Osteoblast (primary cell): ENCODE data around the gene COL13A1. TPM values are rescaled to one million over a fixed set of nuclear protein-coding genes. Genes with fewer than 3 reads are reported as not detected.

Experiments used
- DNase-seq: peaks from one replicate; pipeline ENCODE4 v3.0.0; 2011; ENCODE audit warnings: low spot score, mixed read lengths; ENCODE audit not compliant: insufficient read length; ENCODE audit errors: missing footprints
- H2AFZ ChIP-seq: 2 replicates; pipeline ENCODE4 v1.6.0; 2011; ENCODE audit warnings: mild to moderate bottlenecking, low read length
- H3K27ac ChIP-seq: 2 replicates; pipeline ENCODE4 v1.5.1; 2011; ENCODE audit warnings: mild to moderate bottlenecking, low read depth, low read length, moderate library complexity
- H3K27me3 ChIP-seq: 2 replicates; pipeline ENCODE4 v1.6.0; 2012; ENCODE audit warnings: mild to moderate bottlenecking, control low read depth, inconsistent platforms, low read length, moderate library complexity; ENCODE audit not compliant: insufficient read depth
- H3K36me3 ChIP-seq: 2 replicates; pipeline ENCODE4 v1.5.1; 2011; ENCODE audit warnings: mild to moderate bottlenecking, low read length, control low read depth, moderate library complexity; ENCODE audit not compliant: insufficient read depth
- H3K4me1 ChIP-seq: 2 replicates; pipeline ENCODE4 v1.5.1; 2011; ENCODE audit warnings: mild to moderate bottlenecking, low read length, control low read depth, moderate library complexity; ENCODE audit not compliant: insufficient read depth
- H3K4me2 ChIP-seq: 2 replicates; pipeline ENCODE4 v1.6.0; 2011; ENCODE audit warnings: mild to moderate bottlenecking, low read length; ENCODE audit not compliant: insufficient read depth
- H3K4me3 ChIP-seq: fragments of 200-600 bp; sonication (generic); 3 replicates; pipeline ENCODE4 v1.5.1; 2012; ENCODE audit warnings: mild to moderate bottlenecking, low read length, inconsistent platforms; ENCODE audit not compliant: insufficient read depth
- H3K79me2 ChIP-seq: 2 replicates; pipeline ENCODE4 v1.6.0; 2012; ENCODE audit warnings: mild to moderate bottlenecking, low read length, control low read depth, inconsistent platforms; ENCODE audit not compliant: insufficient read depth
- H3K9me3 ChIP-seq: 2 replicates; pipeline ENCODE4 v1.5.1; 2011; ENCODE audit warnings: low read depth, low read length, control low read depth
- H4K20me1 ChIP-seq: 2 replicates; pipeline ENCODE4 v1.6.0; 2012; ENCODE audit warnings: mild to moderate bottlenecking, low read length, control low read depth; ENCODE audit not compliant: insufficient read depth
- total RNA-seq: library from RNA; depleted of rRNA; stranded (reverse); fragments of >200 nt; gene quantifications from 2 replicates; pipeline ENCODE4 v1.2.3, GENCODE V29; 2012
- TF ChIP-seq, protein P1 (sequence below): IDR thresholded peaks from 2 replicates; pipeline ENCODE4 v1.5.1; 2011; ENCODE audit warnings: mild to moderate bottlenecking, low read depth, low read length, moderate library complexity; ENCODE audit errors: extremely low read depth

Gene COL13A1
- total RNA-seq, 1 donor, result 1.1 TPM

DNA sequence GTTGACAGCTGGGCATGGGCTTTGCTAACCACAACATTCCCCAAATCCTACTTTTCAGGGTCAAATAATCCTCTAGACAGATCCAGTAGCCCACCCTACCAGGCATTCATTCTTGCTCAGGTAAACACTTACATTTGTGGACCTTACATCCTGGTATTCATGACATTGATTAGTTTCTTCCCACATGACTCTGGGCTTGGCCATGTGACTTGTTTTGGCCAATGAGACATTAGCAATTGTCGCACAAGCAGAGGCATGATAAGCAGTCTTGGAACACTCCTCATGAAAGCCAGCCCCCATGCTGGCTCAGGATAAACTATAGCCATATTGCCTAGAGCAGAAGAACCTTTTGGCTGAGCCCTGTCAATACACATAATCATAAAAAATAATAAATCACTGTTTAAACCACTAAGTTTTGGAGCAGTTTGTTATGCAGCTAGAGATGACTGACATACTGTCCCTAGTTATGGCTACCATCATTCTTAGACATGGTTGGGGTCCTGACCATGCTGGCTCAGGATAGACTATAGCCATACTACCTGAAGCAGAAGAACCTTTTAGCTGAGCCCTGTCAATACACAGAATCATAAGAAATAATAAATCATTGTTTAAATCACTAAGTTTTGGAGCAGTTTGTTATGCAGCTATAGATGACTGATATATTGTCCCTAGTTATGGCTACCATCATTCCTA is 6.3 kb upstream of the COL13A1 start:
- H3K27me3 ChIP-seq, result peaks cover 27% of the 10 kb centered on the region
- H3K9me3 ChIP-seq, result peaks cover 7% of the 10 kb centered on the region
- H3K36me3 ChIP-seq, result no peaks in the 10 kb centered on the region
- H4K20me1 ChIP-seq, result no peaks in the 10 kb centered on the region
- no peak for DNase-seq
- H2AFZ ChIP-seq, result no peak overlapping the region
- H3K4me3 ChIP-seq, result no peak overlapping the region
- H3K4me2 ChIP-seq, result no peak overlapping the region
- H3K4me1 ChIP-seq, result no peaks in the 10 kb centered on the region
- H3K79me2 ChIP-seq, result no peaks in the 10 kb centered on the region
- H3K27ac ChIP-seq, result no peak overlapping the region
- TF ChIP-seq, protein P1, sequence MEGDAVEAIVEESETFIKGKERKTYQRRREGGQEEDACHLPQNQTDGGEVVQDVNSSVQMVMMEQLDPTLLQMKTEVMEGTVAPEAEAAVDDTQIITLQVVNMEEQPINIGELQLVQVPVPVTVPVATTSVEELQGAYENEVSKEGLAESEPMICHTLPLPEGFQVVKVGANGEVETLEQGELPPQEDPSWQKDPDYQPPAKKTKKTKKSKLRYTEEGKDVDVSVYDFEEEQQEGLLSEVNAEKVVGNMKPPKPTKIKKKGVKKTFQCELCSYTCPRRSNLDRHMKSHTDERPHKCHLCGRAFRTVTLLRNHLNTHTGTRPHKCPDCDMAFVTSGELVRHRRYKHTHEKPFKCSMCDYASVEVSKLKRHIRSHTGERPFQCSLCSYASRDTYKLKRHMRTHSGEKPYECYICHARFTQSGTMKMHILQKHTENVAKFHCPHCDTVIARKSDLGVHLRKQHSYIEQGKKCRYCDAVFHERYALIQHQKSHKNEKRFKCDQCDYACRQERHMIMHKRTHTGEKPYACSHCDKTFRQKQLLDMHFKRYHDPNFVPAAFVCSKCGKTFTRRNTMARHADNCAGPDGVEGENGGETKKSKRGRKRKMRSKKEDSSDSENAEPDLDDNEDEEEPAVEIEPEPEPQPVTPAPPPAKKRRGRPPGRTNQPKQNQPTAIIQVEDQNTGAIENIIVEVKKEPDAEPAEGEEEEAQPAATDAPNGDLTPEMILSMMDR, result no peak

DNA sequence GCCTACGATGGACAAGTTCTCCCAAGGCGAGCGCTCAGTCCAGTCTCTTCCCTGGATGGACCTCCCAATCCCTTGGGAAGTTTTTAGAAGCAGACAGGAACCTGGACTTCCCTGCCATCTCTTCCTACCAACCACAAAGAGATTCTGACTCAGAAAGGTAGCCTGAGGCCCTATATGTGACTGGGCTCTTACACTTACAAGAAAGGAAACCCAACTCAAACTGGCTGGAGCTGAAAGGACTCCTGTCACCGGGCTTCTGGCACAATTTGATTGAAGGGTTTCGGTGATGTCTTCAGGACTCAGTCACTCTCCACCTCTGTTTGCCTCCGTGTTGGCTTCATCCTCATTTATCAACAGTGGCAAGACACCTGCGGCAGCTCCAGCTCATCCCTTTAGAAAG is 3.7 kb upstream of the COL13A1 start:
- Histone ChIP-seq H4K20me1 (no peaks in the 10 kb centered on the region), H3K27ac (no peak overlapping the region), H3K9me3 (peaks cover 7% of the 10 kb centered on the region), H3K4me1 (peaks cover 7% of the 10 kb centered on the region), H2AFZ (no peak overlapping the region), H3K79me2 (peaks cover 7% of the 10 kb centered on the region), H3K36me3 (no peaks in the 10 kb centered on the region), H3K4me2 (no peak overlapping the region), H3K27me3 (peaks cover 14% of the 10 kb centered on the region), H3K4me3 (no peak overlapping the region)
- TF ChIP-seq, protein P1, result no peak
- DNase-seq, result no peak

DNA sequence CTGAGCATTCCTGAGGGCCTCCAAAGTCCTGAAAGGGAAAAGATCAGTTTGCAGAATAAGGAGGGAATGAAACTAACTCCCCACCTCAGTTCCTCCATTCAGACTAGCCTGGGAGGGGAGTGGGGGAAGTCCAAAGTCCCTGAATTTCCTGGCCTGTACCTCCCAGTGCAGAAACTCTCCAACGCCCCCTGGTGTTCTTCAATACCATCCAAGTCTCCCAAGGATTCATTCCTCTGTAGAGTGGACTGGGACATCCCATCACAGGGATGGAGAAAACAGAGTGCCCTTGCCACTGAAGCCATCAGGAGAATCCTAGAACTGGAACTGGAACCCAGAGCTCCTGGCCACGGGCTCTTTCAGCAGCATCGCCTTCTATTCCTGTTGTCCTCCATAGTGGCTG is 1.6 kb upstream of the COL13A1 start:
- Histone ChIP-seq H2AFZ (no peak overlapping the region), H3K27me3 (peaks cover 5% of the 10 kb centered on the region), H3K9me3 (peaks cover 4% of the 10 kb centered on the region), H3K4me2 (no peak overlapping the region), H3K27ac (no peak overlapping the region), H3K79me2 (peaks cover 11% of the 10 kb centered on the region), H3K4me1 (peaks cover 18% of the 10 kb centered on the region), H3K36me3 (no peaks in the 10 kb centered on the region), H3K4me3 (no peak overlapping the region), H4K20me1 (no peaks in the 10 kb centered on the region)
- DNase-seq, result peak; percentile 95
- TF ChIP-seq, protein P1, result peak; percentile 86

DNA sequence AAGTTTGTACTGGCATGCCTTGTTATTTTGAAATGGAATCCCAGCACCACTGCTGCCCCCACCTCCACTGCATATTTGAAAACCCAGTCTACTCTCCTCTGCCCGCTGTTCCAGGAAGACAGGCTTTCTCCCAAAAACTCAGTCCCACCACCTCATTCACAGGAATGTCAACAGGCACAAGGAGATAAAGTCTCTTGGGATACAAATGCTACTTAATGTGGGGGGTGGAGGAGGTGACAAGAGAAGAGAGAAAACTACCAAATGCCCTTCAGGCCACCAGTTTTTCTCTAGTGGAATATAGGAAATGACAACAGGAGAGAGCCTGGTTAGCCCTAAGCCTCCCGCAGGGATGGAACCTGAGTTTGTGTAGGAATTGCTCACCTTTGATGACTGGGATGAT is 1.0 kb upstream of the COL13A1 start:
- peak overlapping the region; percentile 93 for H3K4me2 ChIP-seq
- no peak overlapping the region for H3K4me3 ChIP-seq
- H3K27me3 ChIP-seq, result peaks cover 5% of the 10 kb centered on the region

More for the DNA sequence above, 1.0 kb upstream of the COL13A1 start:
- H3K79me2 ChIP-seq, result peaks cover 11% of the 10 kb centered on the region
- H2AFZ ChIP-seq, result no peak overlapping the region
- H3K4me1 ChIP-seq, result peaks cover 18% of the 10 kb centered on the region
- H4K20me1 ChIP-seq, result no peaks in the 10 kb centered on the region
- H3K36me3 ChIP-seq, result no peaks in the 10 kb centered on the region
- peak; percentile 84 for DNase-seq
- H3K9me3 ChIP-seq, result no peaks in the 10 kb centered on the region
- TF ChIP-seq, protein P1, result no peak
- H3K27ac ChIP-seq, result no peak overlapping the region
